GM19035 (cell line): ENCODE data around the gene P2RX7.
"Not testable (repeated sequence)": the region's sequence is repeated elsewhere in the genome, so short reads cannot be mapped to it uniquely, and the experiment has no call there.

Source experiments
- ATAC-seq: cut with Tn5 transposase; IDR thresholded peaks from one replicate; pipeline ENCODE4 v1.9.1; 2021; ENCODE audit not compliant: unreplicated experiment

P2RX7 gene

GRCh38 chr12:121226871-121227270 is 94.2 kb downstream of the P2RX7 start:
- not testable (repeated sequence) for ATAC-seq

GRCh38 chr12:121227294-121227693 is 94.6 kb downstream of the P2RX7 start:
- peak; percentile 67 for ATAC-seq

GRCh38 chr12:121228919-121229665 is 96.4 kb downstream of the P2RX7 start:
- ATAC-seq, result no peak

GRCh38 chr12:121229826-121230537 is 97.3 kb downstream of the P2RX7 start:
- ATAC-seq, result not testable (repeated sequence)

GRCh38 chr12:121230538-121230907 is 97.8 kb downstream of the P2RX7 start:
- ATAC-seq, result no peak

GRCh38 chr12:121232163-121232562 is 99.5 kb downstream of the P2RX7 start:
- no peak for ATAC-seq

GRCh38 chr12:121232977-121233627 is 100.4 kb downstream of the P2RX7 start:
- no peak for ATAC-seq

- no peak for ATAC-seq
Measured at GRCh38 chr12:121233628-121234020, 100.9 kb downstream of the P2RX7 start.

- ATAC-seq, result no peak
Measured at GRCh38 chr12:121236776-121237175, 104.1 kb downstream of the P2RX7 start.

GRCh38 chr12:121237415-121237814 is 104.7 kb downstream of the P2RX7 start:
- ATAC-seq, result no peak
